ENCODE data around the gene ARHGEF26. TPM values are rescaled to one million over a fixed set of nuclear protein-coding genes. Genes with fewer than 3 reads are reported as not detected.
A peak's percentile ranks its signal among the peaks of the same experiment; 100 is the strongest.

ARHGEF26 gene
- total and polyA plus RNA-seq, 2 experiments from 2014 or later: 9.4 to 16.9 TPM

- H3K27ac Mint-ChIP-seq: no peak overlapping the region
- no peaks in the 10 kb centered on the region for H3K27me3 Mint-ChIP-seq (ENCODE audit: insufficient read depth, low read depth, poor library complexity)
These were observed 54.8 kb downstream of the ARHGEF26 start for GRCh38 chr3:154176036-154176435.

More at GRCh38 chr3:154176036-154176435, 54.8 kb downstream of the ARHGEF26 start:
- TF ChIP-seq CREB1 (CRISPR knock-in tag; IDR thresholded peaks at IDR 0.05; ENCODE audit: low read depth) (no peak), ETS1 (IDR thresholded peaks at IDR 0.05) (no peak), STAT1 (IDR thresholded peaks at IDR 0.05; ENCODE audit: unreplicated experiment) (no peak), REST (IDR thresholded peaks at IDR 0.05; ENCODE audit: unreplicated experiment) (no peak), CTCF (conservative IDR thresholded peaks at IDR 0.05; ENCODE audit: low read depth in 2 of 2) (no peak), POLR2AphosphoS5 (IDR thresholded peaks at IDR 0.05; ENCODE audit: low read depth) (no peak), ZNF114 (CRISPR knock-in tag; IDR thresholded peaks at IDR 0.05) (no peak), NANOG (IDR thresholded peaks at IDR 0.05; ENCODE audit: borderline replicate concordance) (no peak), JUNB (IDR thresholded peaks at IDR 0.05; ENCODE audit: unreplicated experiment) (no peak), ZNF462 (CRISPR knock-in tag; IDR thresholded peaks at IDR 0.05) (no peak), EZH2 (IDR thresholded peaks at IDR 0.05; ENCODE audit: low read depth, unreplicated experiment) (no peak), EZH2phosphoT487 (IDR thresholded peaks at IDR 0.05; ENCODE audit: unreplicated experiment) (no peak)
- Mint-ChIP-seq H3K4me1 (peaks cover 39% of the 10 kb centered on the region), H3K4me3 (no peak overlapping the region), H3K9me3 (no peaks in the 10 kb centered on the region), H3K36me3 (ENCODE audit: low read depth) (no peaks in the 10 kb centered on the region)
- H3F3A ChIP-seq (replicated peaks; ENCODE audit: low read depth): no peaks in the 10 kb centered on the region
- no peaks in the 10 kb centered on the region for H4K20me1 ChIP-seq (replicated peaks; ENCODE audit: insufficient read depth)
- peak overlapping the region; percentile 17; the same call in 1 of the 2 replicates for H3K27ac ChIP-seq (ENCODE audit: low read depth)
- H3K4me2 ChIP-seq: no peak overlapping the region; the same call in 1 of the 2 replicates
- no peak overlapping the region for H2AFZ ChIP-seq
- no peaks in the 10 kb centered on the region for H3K9me2 ChIP-seq (ENCODE audit: insufficient read depth)
- peaks cover 32% of the 10 kb centered on the region for H3K4me1 ChIP-seq (ENCODE audit: insufficient read depth)
- no peaks in the 10 kb centered on the region for H3K27me3 ChIP-seq (ENCODE audit: insufficient read depth)
- H3K4me3 ChIP-seq: no peak overlapping the region
- H3K36me3 ChIP-seq (ENCODE audit: insufficient read depth): no peaks in the 10 kb centered on the region
- DNase-seq (ENCODE audit: low spot score) (no peak), ATAC-seq (peak; percentile 54)
- no peaks in the 10 kb centered on the region for H3K79me2 ChIP-seq (replicated peaks; ENCODE audit: insufficient read depth)

Data from GM23338 (cell line).